A549 (cell line): ENCODE data around the gene PRR5. TPM values are rescaled to one million over a fixed set of nuclear protein-coding genes. Genes with fewer than 3 reads are reported as not detected.

Experiments
- ATAC-seq, 2 experiments: fragments of 200-7000 bp in 1 of 2; fragments of >200 bp in 1 of 2; cut with Nextera tagmentation in 1 of 2; cut with Tn5 transposase in 1 of 2; 3 replicates each; pipeline versions ENCODE4 v1.8.0 to v1.9.1; 2018 to 2020; ENCODE audit warnings: mild to moderate bottlenecking in 1 of 2, moderate library complexity in 1 of 2
- CTCF ChIA-PET: fragments of 300-600 bp; sonication (Branson Sonifier 250); formaldehyde crosslinking; extraction: SDS; loops from one replicate; lab custom pipeline; 2021; ENCODE audit warnings: antibody characterized with exemption, inconsistent platforms; lab: Yijun Ruan, JAX
- POLR2A ChIA-PET: fragments of 350-600 bp; formaldehyde crosslinking; extraction: SDS; loops from one replicate; lab custom pipeline; 2021; ENCODE audit warnings: antibody characterized with exemption, inconsistent platforms; lab: Yijun Ruan, JAX
- DNase-seq, 2 experiments: peaks; one replicate each; pipeline versions ENCODE4 v3.0.0 to v3.0.0-alpha.2; 2011 to 2016; ENCODE audit warnings: low read depth in 1 of 2, low spot score in 1 of 2
- FAIRE-seq: peaks from 2 replicates; lab custom pipeline; 2011; peaks lifted over from hg19 to GRCh38; lab: Jason Lieb, UNC
- H3K27ac ChIP-seq, 2 experiments: fragments of >200 bp; sonication (Bioruptor Twin); formaldehyde crosslinking; 3 replicates each; pipeline ENCODE4 v1.5.1; 2016 to 2017
- H3K4me1 ChIP-seq: fragments of >200 bp; sonication (Bioruptor Twin); formaldehyde crosslinking; 3 replicates; pipeline ENCODE4 v1.6.1; 2016
- H3K4me2 ChIP-seq: fragments of >200 bp; sonication (Bioruptor Twin); formaldehyde crosslinking; 3 replicates; pipeline ENCODE4 v1.6.1; 2016
- H3K4me3 ChIP-seq: fragments of >200 bp; sonication (Bioruptor Twin); formaldehyde crosslinking; 3 replicates; pipeline ENCODE4 v1.5.1; 2016
- H3K9me3 ChIP-seq: fragments of >200 bp; sonication (Bioruptor Twin); formaldehyde crosslinking; 3 replicates; pipeline ENCODE4 v1.6.1; 2016
- CBX8 ChIP-seq: fragments of 200-600 bp; sonication (generic); IDR thresholded peaks from 2 replicates; pipeline ENCODE4 v1.6.1; 2016
- CHD4 ChIP-seq: fragments of 200-600 bp; sonication (generic); IDR thresholded peaks from 2 replicates; pipeline ENCODE4 v1.6.1; 2016; ENCODE audit warnings: antibody characterized with exemption, mild to moderate bottlenecking, borderline replicate concordance
- EP300 ChIP-seq, 2 experiments: fragments of >200 bp; sonication (Bioruptor Twin); formaldehyde crosslinking; IDR thresholded peaks; 2 replicates in 1 of 2; 3 replicates in 1 of 2; pipeline ENCODE4 v1.6.1; 2016 to 2017
- ESRRA ChIP-seq: fragments of 150-350 bp; IDR thresholded peaks from 2 replicates; pipeline ENCODE4 v1.6.1; 2014; ENCODE audit warnings: mild to moderate bottlenecking, low read length, borderline replicate concordance
- FOSB ChIP-seq: fragments of 250-450 bp; sonication (Bioruptor Pico); IDR thresholded peaks from 2 replicates; pipeline ENCODE4 v1.5.0; 2020; ENCODE audit warnings: mild to moderate bottlenecking, moderate library complexity
- HEYL ChIP-seq: fragments of 250-450 bp; sonication (Bioruptor Pico); IDR thresholded peaks from 2 replicates; pipeline ENCODE4 v1.8.0; 2021; ENCODE audit warnings: mild to moderate bottlenecking, moderate library complexity
- HOXA7 ChIP-seq: fragments of 250-450 bp; sonication (Bioruptor Pico); IDR thresholded peaks from 2 replicates; pipeline ENCODE4 v1.5.0; 2020; ENCODE audit warnings: mild to moderate bottlenecking, moderate library complexity
- HOXB5 ChIP-seq: fragments of 250-450 bp; sonication (Bioruptor Pico); IDR thresholded peaks from 2 replicates; pipeline ENCODE4 v1.5.0; 2020; ENCODE audit warnings: mild to moderate bottlenecking, moderate library complexity
- JUN ChIP-seq, 2 experiments: fragments of >200 bp; sonication (Bioruptor Twin); formaldehyde crosslinking; IDR thresholded peaks; 2 replicates in 1 of 2; 3 replicates in 1 of 2; pipeline ENCODE4 v1.6.1; 2016 to 2017
- JUNB ChIP-seq: fragments of >200 bp; sonication (Bioruptor Twin); formaldehyde crosslinking; IDR thresholded peaks from 2 replicates; pipeline ENCODE4 v1.6.1; 2016
- NFE2L2 ChIP-seq: fragments of 150-350 bp; conservative IDR thresholded peaks from 2 replicates; pipeline ENCODE4 v1.6.1; 2014; ENCODE audit warnings: low read length
- NPAS2 ChIP-seq: fragments of 250-450 bp; sonication (Bioruptor Pico); IDR thresholded peaks from 2 replicates; pipeline ENCODE4 v1.8.0; 2022; ENCODE audit warnings: mild to moderate bottlenecking, moderate library complexity, borderline replicate concordance
- NR3C1 ChIP-seq: fragments of >200 bp; sonication (Bioruptor Twin); formaldehyde crosslinking; IDR thresholded peaks from 3 replicates; pipeline ENCODE4 v1.6.1; 2017
- POLR2A ChIP-seq: IDR thresholded peaks from 2 replicates; pipeline ENCODE4 v1.6.1; 2012; ENCODE audit warnings: mild to moderate bottlenecking, low read length
- POLR2AphosphoS2 ChIP-seq: conservative IDR thresholded peaks from 2 replicates; pipeline ENCODE4 v1.6.1; 2012; ENCODE audit warnings: low read length, improper control_type of control experiment, inconsistent platforms
- RARB ChIP-seq: fragments of 250-450 bp; sonication (Bioruptor Pico); IDR thresholded peaks from 2 replicates; pipeline ENCODE4 v1.8.0; 2021; ENCODE audit warnings: mild to moderate bottlenecking, moderate library complexity
- TFCP2L1 ChIP-seq: fragments of 250-450 bp; sonication (Bioruptor Pico); IDR thresholded peaks from 2 replicates; pipeline ENCODE4 v1.5.0; 2021; ENCODE audit warnings: mild to moderate bottlenecking
- ZFP36 ChIP-seq: fragments of 450-650 bp; IDR thresholded peaks from 2 replicates; pipeline ENCODE4 v1.6.1; 2014; ENCODE audit warnings: borderline replicate concordance; ENCODE audit not compliant: partially characterized antibody
- ZNF302 ChIP-seq: fragments of 250-450 bp; sonication (Bioruptor Pico); IDR thresholded peaks from 2 replicates; pipeline ENCODE4 v1.9.0; 2021; ENCODE audit warnings: inconsistent platforms, mild to moderate bottlenecking, moderate library complexity
- WGBS: methylation state at CpG from one replicate; pipeline ENCODE4 v1.1.6; 2017; ENCODE audit errors: missing lambda C conversion rate; 5-methylcytosine and 5-hydroxymethylcytosine counted together
- polyA plus RNA-seq, 4 experiments: library from polyadenylated mRNA; depleted of rRNA in 3 of 4; stranded (reverse); fragments of >200 nt; fragmentation: RNase III in 1 of 4; extraction: RNeasy Plus Mini Kit Qiagen cat#74134 plus additional on column Dnase treatment in 1 of 4; gene quantifications; 2 replicates in 3 of 4; 3 replicates in 1 of 4; pipeline ENCODE4 v1.2.3, GENCODE V29; 2011 to 2017
- TF ChIP-seq, protein P1 (sequence below): IDR thresholded peaks from 2 replicates; pipeline ENCODE4 v1.6.1; 2012; ENCODE audit warnings: low read depth, borderline replicate concordance
- TF ChIP-seq, protein P2 (sequence below): IDR thresholded peaks from 2 replicates; pipeline ENCODE4 v1.6.1; 2012
- TF ChIP-seq, protein P3 (sequence below): fragments of >200 bp; sonication (Bioruptor Twin); formaldehyde crosslinking; IDR thresholded peaks from 2 replicates; pipeline ENCODE4 v1.6.1; 2016
- TF ChIP-seq, protein P4 (sequence below): fragments of >200 bp; sonication (Bioruptor Twin); formaldehyde crosslinking; IDR thresholded peaks from 3 replicates; pipeline ENCODE4 v1.6.1; 2016
- TF ChIP-seq, protein P5 (sequence below): fragments of 150-350 bp; IDR thresholded peaks from 2 replicates; pipeline ENCODE4 v1.6.1; 2014; ENCODE audit warnings: low read depth, mild to moderate bottlenecking, low read length
- TF ChIP-seq, protein P6 (sequence below): fragments of >200 bp; sonication (Bioruptor Twin); formaldehyde crosslinking; IDR thresholded peaks from 3 replicates; pipeline ENCODE4 v1.5.1; 2016

PRR5 gene
- polyA plus RNA-seq, 2 of the 4 experiments (the other 2 are of a cell fraction): 7.1 to 19.5 TPM

DNA sequence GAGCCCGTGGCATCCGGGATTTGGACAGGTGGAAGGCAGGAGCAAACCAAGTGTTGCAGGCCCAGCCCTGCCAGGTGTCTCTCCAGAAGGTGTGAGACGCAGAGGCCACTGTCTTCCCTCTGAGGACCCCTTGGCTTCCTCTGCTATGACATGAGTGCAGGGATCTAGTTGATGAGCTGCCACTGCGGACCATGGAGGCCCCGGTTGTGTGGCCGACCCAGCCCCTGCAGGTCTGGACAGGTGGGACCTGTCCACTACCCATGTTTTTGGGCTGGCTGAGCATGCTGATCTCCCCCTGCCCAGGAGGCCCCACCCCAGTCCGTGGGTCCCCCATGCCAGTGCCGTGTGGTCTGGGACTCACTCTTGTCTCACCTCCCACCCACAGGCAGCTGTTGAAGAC lies 22.9 kb downstream of the PRR5 start (continued):
- TF ChIP-seq, protein P1, sequence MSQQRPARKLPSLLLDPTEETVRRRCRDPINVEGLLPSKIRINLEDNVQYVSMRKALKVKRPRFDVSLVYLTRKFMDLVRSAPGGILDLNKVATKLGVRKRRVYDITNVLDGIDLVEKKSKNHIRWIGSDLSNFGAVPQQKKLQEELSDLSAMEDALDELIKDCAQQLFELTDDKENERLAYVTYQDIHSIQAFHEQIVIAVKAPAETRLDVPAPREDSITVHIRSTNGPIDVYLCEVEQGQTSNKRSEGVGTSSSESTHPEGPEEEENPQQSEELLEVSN: no peak
- TF ChIP-seq NPAS2: no peak
- TF ChIP-seq, protein P2, sequence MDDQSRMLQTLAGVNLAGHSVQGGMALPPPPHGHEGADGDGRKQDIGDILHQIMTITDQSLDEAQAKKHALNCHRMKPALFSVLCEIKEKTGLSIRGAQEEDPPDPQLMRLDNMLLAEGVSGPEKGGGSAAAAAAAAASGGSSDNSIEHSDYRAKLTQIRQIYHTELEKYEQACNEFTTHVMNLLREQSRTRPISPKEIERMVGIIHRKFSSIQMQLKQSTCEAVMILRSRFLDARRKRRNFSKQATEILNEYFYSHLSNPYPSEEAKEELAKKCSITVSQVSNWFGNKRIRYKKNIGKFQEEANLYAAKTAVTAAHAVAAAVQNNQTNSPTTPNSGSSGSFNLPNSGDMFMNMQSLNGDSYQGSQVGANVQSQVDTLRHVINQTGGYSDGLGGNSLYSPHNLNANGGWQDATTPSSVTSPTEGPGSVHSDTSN: no peak
- TF ChIP-seq TFCP2L1 (CRISPR knock-in tag): no peak
- TF ChIP-seq RARB (CRISPR knock-in tag): no peak
- no peak for TF ChIP-seq POLR2A
- TF ChIP-seq ESRRA: no peak
- TF ChIP-seq, protein P3, sequence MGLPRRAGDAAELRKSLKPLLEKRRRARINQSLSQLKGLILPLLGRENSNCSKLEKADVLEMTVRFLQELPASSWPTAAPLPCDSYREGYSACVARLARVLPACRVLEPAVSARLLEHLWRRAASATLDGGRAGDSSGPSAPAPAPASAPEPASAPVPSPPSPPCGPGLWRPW: no peak
- TF ChIP-seq POLR2AphosphoS2: no peak
- TF ChIP-seq JUNB: no peak

DNA sequence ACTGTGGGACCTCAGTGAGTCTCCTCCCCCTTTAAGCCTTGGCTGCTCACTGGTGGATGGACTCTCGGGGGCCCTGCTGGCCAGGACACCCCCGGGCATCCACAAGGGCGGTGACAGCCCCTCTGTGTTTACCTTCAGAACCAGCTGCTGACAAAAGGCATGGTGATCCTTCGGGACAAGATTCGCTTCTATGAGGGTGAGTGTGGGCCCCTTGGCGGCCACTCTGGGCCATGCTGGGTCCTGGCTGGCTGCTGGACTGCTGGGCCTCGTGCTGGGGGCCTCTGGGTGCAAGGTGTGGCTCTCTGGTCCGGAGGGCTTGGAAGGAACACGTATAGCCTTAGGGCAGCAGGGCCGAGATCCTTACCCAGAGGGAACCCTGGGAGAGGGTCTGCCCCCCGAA lies 24.4 kb downstream of the PRR5 start:
- no peak overlapping the region for H3K27ac ChIP-seq
- no peaks in the 10 kb centered on the region for H3K9me3 ChIP-seq
- no peak for DNase-seq
- TF ChIP-seq EP300 (IDR thresholded peaks at IDR 0.05) (no peak), HOXA7 (CRISPR knock-in tag) (no peak), NPAS2 (no peak), ZNF302 (CRISPR knock-in tag) (no peak), NFE2L2 (no peak), ZFP36 (no peak), CBX8 (no peak), NR3C1 (no peak), FOSB (no peak), CHD4 (no peak), HOXB5 (CRISPR knock-in tag) (no peak), HEYL (CRISPR knock-in tag) (no peak), JUN (IDR thresholded peaks at IDR 0.05) (no peak)
- TF ChIP-seq, protein P4, sequence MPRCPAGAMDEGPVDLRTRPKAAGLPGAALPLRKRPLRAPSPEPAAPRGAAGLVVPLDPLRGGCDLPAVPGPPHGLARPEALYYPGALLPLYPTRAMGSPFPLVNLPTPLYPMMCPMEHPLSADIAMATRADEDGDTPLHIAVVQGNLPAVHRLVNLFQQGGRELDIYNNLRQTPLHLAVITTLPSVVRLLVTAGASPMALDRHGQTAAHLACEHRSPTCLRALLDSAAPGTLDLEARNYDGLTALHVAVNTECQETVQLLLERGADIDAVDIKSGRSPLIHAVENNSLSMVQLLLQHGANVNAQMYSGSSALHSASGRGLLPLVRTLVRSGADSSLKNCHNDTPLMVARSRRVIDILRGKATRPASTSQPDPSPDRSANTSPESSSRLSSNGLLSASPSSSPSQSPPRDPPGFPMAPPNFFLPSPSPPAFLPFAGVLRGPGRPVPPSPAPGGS: no peak
- TF ChIP-seq, protein P5, sequence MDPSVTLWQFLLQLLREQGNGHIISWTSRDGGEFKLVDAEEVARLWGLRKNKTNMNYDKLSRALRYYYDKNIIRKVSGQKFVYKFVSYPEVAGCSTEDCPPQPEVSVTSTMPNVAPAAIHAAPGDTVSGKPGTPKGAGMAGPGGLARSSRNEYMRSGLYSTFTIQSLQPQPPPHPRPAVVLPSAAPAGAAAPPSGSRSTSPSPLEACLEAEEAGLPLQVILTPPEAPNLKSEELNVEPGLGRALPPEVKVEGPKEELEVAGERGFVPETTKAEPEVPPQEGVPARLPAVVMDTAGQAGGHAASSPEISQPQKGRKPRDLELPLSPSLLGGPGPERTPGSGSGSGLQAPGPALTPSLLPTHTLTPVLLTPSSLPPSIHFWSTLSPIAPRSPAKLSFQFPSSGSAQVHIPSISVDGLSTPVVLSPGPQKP: no peak
- TF ChIP-seq, protein P6, sequence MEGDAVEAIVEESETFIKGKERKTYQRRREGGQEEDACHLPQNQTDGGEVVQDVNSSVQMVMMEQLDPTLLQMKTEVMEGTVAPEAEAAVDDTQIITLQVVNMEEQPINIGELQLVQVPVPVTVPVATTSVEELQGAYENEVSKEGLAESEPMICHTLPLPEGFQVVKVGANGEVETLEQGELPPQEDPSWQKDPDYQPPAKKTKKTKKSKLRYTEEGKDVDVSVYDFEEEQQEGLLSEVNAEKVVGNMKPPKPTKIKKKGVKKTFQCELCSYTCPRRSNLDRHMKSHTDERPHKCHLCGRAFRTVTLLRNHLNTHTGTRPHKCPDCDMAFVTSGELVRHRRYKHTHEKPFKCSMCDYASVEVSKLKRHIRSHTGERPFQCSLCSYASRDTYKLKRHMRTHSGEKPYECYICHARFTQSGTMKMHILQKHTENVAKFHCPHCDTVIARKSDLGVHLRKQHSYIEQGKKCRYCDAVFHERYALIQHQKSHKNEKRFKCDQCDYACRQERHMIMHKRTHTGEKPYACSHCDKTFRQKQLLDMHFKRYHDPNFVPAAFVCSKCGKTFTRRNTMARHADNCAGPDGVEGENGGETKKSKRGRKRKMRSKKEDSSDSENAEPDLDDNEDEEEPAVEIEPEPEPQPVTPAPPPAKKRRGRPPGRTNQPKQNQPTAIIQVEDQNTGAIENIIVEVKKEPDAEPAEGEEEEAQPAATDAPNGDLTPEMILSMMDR: no peak
- H3K4me3 ChIP-seq: no peak overlapping the region
- ChIA-PET CTCF (interaction anchor here (1.0 to 2.3 kb wide), 3 partner anchors 9 to 11 kb away, joined by 3 to 23 read pairs (median 10); no protein-coding TSS in a partner anchor), POLR2A (no interaction called here)
- no peaks in the 10 kb centered on the region for H3K4me1 ChIP-seq
- H3K4me2 ChIP-seq: no peak overlapping the region
- ATAC-seq: no peak
- WGBS: 80% methylated on average over 3 of the region's 11 CpGs
- no peak for FAIRE-seq
